Measurements from ENCODE around the gene SLC16A8.
"Not testable (repeated sequence)": the region's sequence is repeated elsewhere in the genome, so short reads cannot be mapped to it uniquely, and the experiment has no call there.

SLC16A8 gene

DNA sequence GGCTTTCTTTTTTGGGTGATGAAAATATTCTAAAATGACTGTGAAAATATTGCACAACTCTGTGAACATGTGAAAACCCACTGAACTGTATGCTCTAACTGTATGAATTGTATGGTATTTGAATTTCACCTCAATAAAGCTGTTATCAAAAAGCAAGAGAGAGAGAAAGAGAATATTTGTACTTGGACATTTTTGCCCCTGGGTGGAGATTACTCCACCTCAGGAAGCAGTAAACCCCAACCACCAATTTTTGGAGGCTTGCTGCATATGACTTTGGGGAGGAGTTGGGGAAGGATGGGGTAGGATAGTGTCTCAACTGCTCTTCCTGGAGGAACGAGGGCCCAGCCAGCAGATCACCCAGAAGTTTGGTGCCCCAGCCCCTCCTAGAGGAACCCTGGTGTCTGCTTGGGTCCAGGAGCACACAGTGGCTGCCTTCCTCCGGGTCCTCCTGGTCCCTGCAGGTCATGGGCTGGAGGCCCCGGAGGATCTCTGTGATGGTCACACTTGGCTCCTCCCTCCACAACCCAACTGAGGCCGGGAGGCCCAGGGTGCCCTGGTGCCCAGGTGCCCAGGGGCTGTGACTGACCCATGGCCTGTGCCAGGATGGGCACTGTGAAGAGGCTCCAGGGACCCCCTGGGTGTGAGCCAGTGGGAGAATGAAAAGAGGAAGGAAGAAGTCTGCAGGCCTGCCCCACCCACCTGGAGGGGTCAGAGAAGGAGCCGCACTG is 42.1 kb downstream of the SLC16A8 start:
- no peak for DNase-seq

DNA sequence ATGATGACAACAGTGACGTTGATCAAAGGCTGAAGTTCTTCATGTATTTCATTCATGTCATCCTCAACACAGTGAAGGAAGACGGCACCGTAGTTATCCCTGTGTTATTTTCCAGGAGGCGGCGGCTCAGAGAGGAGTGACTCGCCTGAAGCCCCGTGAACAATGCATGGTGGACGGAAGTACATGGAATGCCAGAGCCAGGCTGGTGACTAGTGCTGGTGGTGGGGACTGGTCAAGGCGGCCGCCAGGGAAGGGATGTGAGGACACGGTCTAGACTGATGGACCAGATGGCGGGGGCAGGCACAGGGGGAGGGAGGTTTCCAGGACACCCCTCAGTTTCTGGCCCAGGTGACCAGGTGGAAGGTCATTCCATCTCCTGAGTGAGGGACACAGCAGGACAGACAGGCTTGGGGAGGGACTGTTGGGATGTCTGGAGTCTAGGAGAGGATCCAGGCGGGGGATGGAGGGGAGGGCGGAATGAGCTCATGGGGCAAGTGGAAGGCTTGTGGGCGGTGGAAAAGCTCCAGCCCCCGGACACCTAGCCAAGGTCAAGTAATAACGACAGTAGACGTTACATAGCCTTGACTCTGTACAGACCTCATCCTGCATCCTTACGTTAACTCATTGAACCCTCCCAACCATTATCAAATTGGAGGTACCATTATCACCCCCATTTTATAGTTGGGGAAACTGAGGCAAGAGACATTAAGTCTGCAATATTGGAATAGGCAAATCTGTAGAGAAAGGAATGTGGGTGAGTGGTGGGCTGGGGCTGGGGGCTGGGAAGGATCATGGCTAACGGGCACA is 42.8 kb downstream of the SLC16A8 start:
- DNase-seq, result no peak

DNA sequence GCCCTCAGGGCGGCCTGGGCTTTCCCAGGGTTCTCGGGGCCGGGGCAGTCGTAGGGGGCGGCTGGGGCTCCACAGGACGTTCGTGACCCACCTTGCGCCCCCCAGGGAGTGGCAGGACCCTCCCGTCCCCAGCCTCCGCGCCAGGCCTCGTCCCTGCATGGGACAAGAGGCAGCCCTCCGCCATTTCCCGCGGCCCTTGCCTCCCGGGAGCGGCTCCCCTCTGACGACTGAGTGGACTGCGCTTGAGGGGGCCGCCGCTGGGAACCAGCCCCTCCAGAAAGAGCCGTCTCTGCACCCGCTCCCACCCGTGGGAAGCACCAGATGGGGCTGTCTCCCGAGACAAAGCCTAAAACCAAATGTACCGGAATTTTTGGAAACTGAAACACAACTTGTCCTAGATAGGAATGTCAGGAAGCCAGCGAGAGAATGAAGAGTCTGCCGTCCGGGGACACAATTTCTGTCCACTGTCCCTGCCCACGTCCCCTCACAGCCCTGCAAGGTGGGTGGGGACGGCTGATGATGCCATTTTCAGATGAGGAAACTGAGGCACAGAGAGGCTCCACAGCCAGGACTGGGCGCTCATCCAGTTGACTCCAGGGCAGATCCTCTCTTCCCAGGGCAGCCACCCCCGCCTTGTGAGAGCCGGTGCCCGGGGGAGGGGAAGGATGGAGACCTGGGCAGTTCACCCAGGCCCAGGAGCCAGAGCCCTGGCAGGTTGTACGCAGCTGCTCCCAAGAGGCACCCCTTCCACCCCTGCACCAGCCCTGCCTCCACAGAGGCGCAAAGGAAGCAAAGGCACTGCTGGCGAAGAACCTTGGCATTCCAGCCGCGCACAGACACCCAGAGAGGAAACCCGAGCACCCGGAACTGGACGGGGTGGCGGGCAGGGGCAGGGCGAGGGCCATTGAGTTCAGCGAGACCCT is 44.8 kb downstream of the SLC16A8 start:
- no peak for DNase-seq

DNA sequence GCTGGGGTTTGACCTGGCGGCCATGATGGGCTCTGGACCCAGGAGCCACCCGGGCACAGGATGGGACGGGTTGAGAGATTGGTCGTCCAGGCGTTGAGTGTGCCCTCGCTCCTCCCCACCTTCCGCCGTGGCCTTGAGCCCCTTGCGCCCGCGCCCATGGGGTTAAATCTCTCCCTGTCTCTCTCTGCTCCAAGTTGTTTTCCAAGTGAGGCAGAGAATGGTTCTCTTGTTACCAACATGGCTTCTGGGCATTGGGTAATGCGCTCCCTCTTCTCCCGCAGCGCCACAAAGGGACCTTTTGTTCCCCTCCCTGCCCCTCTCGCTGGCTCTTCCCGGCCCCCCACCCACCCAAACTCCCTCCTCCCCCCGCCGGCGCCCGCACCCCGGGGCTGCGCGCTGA is 45.6 kb downstream of the SLC16A8 start:
- no peak for DNase-seq

DNA sequence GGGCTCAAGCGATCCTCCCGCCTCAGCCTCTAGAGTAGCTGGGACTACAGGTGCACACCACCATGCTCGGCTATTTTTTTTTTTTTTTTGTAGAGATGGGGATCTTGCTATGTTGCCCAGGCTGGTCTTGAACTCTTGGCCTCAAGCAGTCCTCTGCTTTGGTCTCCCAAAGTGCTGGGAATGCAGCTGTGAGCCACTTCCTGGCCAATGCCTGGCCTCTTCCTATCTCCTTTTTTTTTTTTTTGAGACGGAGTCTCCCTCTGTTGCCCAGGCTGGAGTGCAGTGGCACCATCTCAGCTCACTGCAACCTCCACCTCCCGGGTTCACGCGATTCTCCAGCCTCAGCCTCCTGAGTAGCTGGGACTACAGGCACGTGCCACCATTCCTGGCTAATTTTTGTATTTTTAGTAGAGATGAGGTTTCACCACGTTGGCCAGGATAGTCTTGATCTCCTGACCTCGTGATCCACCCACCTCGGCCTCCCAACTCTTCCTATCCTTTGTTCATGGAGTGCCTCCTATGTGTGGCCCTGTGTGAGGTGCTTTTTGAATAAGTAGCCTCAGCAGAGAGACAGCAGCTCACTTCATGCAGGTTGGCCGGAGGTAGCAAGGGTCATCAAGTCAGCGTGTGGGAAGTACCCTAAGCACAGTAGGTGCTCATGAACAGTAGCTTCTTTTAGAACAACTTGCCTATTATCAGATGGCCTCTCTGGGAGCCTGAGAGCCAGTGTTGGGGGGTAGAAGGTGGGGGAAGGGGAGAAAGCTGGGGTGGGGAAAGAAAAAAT is 46.4 kb downstream of the SLC16A8 start:
- DNase-seq, result not testable (repeated sequence)

DNA sequence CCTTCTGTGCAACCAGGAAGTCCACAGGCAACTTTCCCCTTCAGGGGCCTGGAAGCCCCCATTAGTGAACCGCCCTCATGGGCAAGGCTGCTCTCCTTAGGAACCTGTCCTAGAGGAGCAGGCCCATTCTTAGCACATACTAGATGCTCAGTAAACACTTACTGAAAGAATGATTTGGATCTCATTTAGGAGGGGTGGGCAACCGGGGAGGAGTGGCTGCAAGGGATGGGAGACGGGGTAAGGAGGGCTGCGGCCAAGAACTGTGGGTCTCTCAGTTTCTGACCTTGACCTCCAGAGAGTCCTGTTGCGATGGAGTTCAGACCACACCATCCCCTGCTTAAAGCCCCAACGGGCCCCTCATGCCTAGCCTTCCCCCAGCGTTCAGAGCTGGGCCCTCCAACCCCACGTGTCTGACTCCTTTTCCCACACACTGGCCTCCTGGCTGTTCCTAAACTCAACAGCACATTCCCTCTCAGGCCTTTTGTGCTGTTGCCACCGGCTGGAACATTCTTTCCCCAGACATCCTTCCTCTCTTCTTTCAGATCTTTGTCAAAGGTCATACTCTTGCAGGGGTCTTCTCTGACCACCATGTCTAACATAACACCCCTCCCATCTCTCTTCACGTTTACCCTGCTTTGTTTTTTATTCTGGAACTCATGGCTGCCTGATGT is 47.5 kb downstream of the SLC16A8 start:
- DNase-seq, result no peak

DNA sequence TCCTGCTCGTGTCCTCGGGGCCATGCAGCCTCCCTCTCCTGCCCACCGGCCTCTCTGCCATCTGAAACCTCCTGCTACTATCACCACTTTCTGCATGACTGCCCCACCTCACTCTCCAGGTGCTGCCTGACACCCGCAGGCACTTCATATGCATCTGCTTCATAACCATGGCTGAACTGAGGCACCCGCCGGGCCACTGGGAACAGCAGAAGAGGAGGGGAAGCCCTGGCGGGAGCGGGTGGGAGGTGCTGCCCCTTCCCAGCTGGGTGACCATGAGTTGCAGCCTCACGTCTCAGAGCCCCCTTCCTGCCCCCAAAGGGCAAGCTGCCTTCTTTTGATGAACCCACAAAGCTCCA is 48.5 kb downstream of the SLC16A8 start:
- DNase-seq, result no peak

DNA sequence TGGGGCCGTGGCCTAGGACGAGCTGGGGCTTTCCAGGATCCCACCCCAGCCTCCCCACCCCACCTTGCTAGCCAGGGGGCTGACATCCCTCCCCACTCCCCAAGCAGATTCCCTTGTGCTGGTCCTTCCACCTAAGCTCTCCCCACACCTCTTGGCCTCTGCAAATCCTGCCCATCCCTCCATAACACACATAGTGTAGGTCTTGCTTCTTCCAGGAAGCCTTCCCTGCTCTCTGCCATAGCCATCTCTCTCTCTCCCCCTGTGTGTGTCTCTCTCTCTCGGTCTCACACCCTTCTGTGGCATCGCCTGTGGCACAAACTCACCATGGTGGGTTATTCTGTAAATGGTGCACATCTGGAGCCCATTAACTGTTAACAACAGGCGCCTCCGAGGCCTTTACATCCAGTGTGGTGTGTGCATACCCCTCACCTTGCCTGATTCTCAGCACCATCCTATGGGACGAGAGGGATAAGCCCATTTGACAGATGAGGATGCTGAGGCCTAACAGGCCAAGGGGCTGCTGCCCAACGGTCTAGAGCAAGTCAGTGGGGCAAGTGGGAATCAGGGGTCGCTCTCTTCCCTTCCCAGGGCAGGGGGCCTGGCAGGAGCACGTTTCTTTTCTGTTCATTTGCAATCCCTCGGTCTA is 49.0 kb downstream of the SLC16A8 start:
- DNase-seq, result no peak

DNA sequence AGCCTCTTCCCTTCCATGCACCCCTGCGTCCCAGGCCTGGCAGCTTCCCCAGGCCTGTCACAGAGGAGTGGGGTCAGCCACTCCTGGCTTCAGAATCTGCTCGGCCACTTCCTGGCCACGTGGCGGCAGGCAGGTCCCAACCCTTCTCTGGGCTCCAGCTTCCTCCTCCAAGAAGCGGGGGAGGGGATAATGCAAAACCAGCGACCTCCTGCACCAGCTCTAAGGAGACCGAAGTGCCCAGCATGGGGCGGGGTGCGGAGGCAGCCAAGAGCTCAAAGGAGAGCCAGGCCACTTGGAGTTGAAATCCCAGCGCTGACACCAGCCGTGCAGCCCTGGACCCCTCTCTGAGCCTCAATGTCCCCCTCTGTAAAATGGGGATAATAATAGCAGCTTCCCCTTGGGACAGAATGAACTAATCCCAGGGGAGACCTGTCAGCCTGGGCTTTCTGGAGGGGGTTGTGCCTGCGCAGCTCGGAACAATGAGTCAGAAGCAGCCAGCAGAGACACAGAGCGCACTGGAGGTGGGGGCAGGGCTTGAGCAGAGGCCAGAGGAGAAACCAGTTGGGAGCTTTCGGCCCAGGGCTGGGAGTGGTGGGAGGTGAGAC is 49.6 kb downstream of the SLC16A8 start:
- DNase-seq, result no peak

DNA sequence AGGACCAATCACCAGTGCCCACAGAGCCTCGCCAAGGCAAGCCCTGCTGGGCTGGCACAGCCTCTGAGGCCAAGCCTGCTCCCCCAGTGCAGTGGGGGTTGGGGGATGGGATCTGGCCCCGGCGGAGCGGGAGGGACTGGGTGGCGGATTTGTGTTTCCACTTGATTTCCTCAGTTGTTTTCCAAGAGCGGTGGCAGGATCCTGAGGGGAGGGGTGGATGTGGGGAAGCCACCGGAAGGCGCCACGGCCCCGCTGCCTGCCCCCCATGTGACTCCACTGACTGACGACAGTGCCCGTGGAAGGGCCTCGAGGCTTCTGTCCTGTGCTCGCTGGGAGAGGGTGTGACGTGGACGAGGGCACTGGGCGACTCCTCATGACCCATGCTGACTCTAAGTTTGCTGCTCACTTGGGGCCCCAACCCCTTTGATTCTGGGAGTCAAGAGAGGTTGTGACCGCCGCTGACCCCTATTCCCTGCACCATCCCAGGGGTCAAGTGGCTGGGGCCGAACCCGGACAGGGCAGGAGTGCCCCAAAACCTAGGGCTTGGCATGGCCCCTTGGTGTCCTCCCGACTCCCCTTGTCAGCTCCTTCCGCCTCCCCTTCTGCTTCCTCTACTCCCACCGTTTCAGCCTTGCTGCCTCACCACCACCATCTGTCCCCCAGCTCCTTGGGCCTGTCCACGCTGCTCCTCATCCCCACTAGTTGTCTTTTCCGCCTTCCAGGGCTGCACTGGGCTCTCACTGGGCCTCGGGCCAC is 50.3 kb downstream of the SLC16A8 start:
- DNase-seq, result no peak

DNA sequence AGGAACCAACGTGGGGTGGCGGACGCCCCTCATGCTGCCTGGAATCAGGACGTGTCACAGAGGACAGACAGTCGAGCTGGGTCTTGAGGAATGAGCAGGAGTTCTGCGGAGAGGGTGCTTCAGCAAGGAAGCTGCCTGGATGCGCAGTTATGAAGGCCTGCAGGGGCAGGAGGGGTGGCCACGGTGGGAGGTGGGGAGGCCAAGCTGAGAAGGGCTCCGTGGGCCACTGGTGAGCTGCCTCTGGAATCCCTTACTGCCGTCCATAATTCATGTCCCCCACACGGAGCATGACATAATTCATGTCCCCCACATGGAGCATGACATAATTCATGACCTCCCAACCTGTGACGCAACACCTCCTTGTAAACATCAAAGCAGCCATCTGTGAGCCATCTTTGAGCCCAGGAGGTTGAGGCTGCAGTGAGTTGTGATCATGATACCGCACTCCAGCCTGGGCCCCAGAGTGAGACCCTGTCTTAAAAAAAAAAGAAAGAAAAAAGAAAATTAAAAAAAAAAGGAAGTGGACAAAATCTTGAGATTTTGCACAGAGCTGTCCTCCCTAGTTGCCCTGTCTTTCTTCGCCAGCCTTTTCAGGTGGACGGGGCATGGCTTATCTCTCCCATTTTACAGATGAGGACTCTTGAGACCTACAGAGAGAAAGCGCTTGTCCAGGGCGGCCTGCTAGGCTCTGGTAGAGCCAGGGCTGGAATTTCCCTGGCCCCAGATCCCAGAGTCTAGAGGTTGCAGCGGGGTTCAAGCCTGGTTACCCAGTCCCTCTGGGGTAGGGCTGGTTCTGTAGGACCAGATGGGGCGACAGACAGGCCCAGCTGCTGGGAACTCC is 51.1 kb downstream of the SLC16A8 start:
- DNase-seq, result no peak

DNA sequence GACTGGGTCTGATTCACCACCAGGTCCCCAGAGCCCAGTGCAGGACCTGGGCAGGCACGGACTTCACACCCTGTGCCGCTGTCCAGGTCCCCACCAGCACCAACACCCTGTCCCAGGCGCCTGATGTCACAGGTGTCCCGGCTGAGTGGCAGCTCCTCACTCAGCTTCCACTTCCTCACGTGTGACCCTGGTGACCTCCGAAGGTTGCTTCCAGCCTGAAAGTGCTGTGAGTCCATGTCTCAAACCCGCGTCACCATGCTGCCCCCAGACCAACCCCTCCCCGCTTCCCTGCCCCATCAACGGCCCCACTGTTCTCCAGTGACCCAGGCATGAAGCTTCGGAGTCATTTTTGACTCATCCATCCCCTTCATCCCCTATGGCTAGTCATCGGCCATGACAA is 52.5 kb downstream of the SLC16A8 start:
- no peak for DNase-seq

DNA sequence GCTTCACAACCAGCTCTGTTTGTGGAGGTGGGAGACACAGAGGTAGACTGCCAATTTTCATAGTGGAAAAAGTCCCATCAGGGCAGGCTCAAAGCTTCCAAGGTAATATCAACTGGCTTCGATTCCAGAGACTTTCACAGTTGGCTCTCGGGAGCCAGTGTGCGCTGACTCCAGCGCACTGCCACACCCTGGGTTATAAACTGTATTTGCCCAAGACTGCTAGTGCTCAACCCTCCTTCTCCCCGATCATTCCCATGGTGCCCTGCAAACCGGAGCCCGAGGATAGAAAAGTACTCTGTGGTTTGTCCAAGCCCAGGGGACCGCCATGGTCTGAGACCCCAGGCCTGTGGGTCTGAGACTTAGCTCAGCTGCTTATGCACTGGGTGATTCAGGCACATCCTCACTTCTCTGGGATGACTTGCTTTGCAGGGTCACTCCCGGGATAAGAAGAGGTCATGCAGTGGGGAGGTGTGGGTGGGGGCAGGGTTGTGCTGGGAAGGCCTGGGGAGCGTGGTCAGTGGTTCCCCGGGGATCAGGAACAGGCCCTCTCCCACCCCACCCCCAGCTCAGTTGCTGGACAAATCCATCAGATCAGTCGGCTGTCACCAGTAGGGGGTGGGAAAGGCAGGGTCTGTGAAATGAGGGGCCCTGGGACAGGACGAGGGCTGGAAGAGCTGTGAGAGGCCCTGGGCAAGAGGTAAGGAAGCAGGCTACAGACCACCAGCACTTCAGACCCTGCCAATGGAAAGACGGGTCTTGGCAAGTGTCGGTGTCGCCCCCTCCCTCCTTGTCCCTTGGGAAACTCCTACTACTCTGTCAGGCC is 53.5 kb downstream of the SLC16A8 start:
- DNase-seq, result no peak

DNA sequence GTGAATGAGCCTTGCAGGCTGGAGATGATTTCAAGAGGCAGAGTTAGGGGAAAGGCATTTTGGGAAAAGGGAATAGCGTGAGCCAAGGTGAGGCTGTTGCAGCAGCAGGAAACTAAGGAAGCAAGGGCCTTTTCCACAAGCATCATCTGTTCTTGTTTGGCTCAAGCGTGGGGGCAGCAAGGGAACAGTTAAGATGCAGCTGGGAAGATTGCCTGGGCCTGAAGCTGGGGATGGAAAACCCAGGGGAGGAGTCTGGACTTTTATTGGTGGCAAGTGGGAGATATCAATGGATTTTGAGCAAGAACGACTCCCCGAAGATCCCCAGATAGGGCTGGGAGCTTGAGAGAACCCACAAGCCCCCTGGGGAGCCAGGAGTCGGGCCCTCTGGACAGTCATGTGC is 54.1 kb downstream of the SLC16A8 start:
- DNase-seq, result no peak

DNA sequence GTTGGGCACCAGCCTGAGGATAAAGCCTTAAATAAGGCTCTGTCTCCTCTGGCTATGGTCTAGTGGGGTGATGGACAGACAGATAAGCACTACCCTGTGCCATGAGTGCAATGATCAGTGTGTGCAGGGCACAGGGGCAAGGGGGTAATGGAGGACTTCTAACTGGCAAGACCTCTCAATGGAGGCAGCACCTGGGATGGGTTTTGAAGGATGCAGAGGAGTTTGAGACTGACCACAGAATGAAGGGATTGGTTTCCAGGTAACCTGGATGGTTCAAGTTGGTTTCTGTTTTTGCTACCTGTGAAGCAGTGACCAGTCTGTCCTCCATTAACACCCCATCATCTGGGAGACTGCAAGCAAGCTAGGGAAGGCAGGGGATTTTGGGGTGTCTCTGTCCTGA is 54.6 kb downstream of the SLC16A8 start:
- no peak for DNase-seq

DNA sequence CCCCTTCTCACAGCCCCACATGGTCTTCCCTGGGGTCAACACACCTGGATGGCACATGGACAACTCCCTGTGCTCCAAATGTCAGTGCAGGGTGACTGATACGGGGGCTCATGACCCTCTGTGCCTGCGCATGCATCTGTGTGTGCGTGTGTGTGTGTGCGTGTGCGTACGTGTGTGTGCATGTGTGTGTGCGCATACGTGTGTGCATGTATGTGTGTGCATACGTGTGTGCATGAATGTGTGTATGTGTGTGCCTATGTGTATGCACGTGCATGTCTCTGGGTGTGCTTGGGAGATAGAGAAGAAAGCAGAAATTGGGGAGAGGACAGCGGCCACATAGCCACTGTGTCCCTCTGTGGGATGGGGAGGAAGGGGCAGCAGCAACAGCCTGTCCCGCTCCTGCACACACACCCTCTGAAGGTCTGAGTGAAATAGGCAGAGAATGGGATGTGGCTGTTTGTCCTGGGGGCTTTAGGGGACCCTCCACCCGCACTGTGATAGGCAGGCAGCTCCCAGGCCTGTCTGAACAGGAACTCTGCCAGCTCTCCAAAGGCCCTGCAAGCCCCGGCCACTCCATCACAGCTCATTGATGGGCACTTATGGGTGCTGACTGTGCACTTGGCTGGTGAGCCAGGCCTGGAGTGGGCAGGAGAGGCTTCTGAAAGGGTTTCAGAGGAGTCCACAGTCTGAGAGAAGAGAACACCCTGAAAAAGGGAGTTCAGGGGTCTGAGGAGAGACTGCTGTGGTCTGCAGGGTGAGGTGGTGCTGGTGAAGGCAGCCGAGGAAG is 55.4 kb downstream of the SLC16A8 start:
- no peak for DNase-seq
